Measurements from ENCODE around the gene XPNPEP1. TPM values are rescaled to one million over a fixed set of nuclear protein-coding genes. Genes with fewer than 3 reads are reported as not detected.

XPNPEP1 gene
- total RNA-seq, 1 donor from 2014 or later, result 94.6 TPM

DNA sequence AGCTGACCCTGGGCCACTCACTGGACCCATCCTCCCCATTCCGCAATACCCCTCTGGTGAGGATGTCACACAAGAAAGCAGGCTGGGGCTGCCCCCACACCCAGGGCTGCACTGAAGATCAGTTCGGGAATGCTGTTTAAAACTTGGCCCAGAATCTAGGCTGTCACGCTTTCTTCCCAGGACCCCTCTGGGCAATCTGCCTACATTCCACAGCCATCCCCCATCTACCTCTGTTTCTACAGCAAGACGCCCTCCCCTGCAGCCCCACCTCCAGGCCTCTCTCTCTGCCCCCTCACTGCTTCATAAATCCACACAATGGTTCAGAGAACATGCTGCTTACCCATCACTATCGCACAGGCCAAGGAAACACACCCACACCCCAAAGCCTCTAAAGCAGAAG, 36.1 kb downstream of the XPNPEP1 start:
- DNase-seq (ENCODE audit: low read depth), result no peak
- H3K36me3 ChIP-seq (ENCODE audit: control insufficient read depth, insufficient read depth, low read length), result peaks cover 2% of the 10 kb centered on the region
- TF ChIP-seq, protein P1, sequence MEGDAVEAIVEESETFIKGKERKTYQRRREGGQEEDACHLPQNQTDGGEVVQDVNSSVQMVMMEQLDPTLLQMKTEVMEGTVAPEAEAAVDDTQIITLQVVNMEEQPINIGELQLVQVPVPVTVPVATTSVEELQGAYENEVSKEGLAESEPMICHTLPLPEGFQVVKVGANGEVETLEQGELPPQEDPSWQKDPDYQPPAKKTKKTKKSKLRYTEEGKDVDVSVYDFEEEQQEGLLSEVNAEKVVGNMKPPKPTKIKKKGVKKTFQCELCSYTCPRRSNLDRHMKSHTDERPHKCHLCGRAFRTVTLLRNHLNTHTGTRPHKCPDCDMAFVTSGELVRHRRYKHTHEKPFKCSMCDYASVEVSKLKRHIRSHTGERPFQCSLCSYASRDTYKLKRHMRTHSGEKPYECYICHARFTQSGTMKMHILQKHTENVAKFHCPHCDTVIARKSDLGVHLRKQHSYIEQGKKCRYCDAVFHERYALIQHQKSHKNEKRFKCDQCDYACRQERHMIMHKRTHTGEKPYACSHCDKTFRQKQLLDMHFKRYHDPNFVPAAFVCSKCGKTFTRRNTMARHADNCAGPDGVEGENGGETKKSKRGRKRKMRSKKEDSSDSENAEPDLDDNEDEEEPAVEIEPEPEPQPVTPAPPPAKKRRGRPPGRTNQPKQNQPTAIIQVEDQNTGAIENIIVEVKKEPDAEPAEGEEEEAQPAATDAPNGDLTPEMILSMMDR (IDR thresholded peaks at IDR 0.05; ENCODE audit: insufficient read depth, low read length, poor library complexity, severe bottlenecking), result no peak

DNA sequence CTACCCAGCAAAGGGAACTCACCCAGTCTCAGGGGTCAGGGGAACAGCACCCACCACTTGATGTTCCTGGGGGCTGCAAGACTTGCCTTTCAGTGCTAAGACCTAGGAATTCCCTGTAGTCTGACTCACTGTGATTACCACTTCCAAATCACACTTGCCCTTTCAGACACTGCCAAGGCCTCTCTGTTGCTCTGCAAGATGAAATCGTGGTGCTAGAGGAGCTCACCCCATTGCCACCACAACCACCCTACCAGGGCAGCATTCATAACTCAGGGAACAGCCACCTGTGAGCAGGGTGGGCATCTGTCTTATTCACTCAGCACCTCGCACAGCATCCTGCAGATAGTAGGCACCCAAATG, 36.5 kb downstream of the XPNPEP1 start:
- no peaks in the 10 kb centered on the region for H3K27me3 ChIP-seq (ENCODE audit: control insufficient read depth, insufficient read depth, low read length)
- H3K36me3 ChIP-seq (ENCODE audit: control insufficient read depth, insufficient read depth, low read length), result peaks cover 4% of the 10 kb centered on the region
- no peak overlapping the region for H3K4me3 ChIP-seq (ENCODE audit: low read depth, low read length)
- no peak for DNase-seq (ENCODE audit: low read depth)
- TF ChIP-seq, protein P1 (IDR thresholded peaks at IDR 0.05; ENCODE audit: insufficient read depth, low read length, poor library complexity, severe bottlenecking), result no peak

More for the DNA sequence above, 36.1 kb downstream of the XPNPEP1 start:
- Histone ChIP-seq H3K4me3 (ENCODE audit: low read depth, low read length) (no peak overlapping the region), H3K27me3 (ENCODE audit: control insufficient read depth, insufficient read depth, low read length) (no peaks in the 10 kb centered on the region)

DNA sequence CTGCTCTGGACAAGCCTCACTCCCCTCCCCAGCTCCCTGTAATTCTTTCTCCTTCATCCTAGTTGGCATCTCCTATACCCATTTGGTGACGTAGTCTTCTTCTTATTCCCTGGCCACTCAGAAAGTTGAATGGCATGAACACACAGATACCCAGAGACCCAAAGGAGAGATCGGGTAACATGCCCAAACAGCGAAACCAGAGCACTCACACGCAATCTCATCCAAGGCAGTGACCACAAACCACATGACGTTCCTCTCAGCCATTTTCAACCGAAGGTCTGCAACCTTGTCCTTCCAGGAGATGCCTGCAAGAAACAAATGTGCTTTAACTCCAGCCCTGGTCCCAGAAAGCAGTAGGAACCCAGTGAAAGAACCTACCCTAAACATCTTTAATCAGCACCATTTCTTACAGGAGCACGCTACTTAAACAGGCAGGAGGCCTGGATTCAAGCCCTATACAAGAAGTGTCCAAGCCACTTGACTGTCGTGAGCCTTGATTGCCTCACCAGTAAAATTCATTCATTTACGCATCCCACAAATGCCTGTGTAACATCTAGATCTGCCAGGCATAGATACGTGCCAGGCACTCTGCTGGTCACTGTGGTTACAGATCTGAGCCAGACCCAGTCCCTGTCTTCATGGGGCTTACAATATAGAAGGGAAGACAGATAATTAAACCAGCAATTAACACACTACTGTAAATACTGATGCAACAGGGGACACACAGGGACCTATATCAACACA, 37.1 kb downstream of the XPNPEP1 start:
- TF ChIP-seq, protein P1 (IDR thresholded peaks at IDR 0.05; ENCODE audit: insufficient read depth, low read length, poor library complexity, severe bottlenecking), result no peak
- H3K36me3 ChIP-seq (ENCODE audit: control insufficient read depth, insufficient read depth, low read length), result peaks cover 2% of the 10 kb centered on the region
- no peak for DNase-seq (ENCODE audit: low read depth)
- no peak overlapping the region for H3K4me3 ChIP-seq (ENCODE audit: low read depth, low read length)
- H3K27me3 ChIP-seq (ENCODE audit: control insufficient read depth, insufficient read depth, low read length), result no peaks in the 10 kb centered on the region

DNA sequence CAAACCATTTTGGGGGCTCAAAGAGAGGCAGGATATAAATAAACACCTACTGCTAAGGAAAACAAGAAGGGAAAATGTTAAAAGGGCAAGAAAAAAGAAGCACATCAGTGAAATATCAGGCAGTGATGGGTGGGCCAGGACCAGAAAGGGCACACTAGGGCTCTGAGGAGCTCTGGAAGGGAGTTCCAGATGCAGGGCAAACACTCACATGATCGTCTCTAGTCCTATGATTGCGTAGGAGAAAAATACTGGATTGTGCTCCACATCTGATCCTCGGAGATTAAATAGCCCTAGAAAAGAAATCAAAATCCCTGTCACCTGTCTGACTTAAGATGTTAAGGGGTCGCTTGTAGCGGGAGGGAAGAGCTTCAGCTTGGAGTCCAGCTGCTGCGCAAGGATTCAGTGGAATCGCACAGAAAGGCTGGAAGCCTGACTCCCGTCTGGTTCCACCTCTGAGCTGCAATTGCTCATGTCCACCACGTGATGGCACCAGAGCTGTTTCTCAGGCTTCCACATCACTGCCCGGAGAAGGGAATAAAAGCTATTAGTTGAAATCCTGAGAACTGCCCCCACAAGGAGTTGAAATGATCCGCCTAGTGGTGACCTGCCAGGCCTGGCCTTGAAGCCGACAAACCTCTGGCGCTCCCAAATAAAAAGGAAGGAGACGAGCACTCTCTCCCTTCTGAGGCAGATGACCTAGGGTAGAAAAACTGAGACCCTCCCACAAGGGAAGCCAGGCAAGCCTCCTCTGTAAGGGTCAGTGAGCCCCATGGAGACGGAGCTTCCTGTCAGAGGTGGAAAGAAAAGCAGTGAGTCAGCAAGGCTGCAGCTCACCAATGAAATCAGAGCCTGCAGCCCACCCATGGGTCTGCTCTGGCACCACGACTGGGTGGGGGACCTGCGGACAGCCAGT, 39.2 kb downstream of the XPNPEP1 start:
- Histone ChIP-seq H3K36me3 (ENCODE audit: control insufficient read depth, insufficient read depth, low read length) (peaks cover 2% of the 10 kb centered on the region), H3K4me3 (ENCODE audit: low read depth, low read length) (no peak overlapping the region), H3K27me3 (ENCODE audit: control insufficient read depth, insufficient read depth, low read length) (no peaks in the 10 kb centered on the region)
- DNase-seq (ENCODE audit: low read depth), result no peak
- TF ChIP-seq, protein P1 (IDR thresholded peaks at IDR 0.05; ENCODE audit: insufficient read depth, low read length, poor library complexity, severe bottlenecking), result peak; percentile 97

DNA sequence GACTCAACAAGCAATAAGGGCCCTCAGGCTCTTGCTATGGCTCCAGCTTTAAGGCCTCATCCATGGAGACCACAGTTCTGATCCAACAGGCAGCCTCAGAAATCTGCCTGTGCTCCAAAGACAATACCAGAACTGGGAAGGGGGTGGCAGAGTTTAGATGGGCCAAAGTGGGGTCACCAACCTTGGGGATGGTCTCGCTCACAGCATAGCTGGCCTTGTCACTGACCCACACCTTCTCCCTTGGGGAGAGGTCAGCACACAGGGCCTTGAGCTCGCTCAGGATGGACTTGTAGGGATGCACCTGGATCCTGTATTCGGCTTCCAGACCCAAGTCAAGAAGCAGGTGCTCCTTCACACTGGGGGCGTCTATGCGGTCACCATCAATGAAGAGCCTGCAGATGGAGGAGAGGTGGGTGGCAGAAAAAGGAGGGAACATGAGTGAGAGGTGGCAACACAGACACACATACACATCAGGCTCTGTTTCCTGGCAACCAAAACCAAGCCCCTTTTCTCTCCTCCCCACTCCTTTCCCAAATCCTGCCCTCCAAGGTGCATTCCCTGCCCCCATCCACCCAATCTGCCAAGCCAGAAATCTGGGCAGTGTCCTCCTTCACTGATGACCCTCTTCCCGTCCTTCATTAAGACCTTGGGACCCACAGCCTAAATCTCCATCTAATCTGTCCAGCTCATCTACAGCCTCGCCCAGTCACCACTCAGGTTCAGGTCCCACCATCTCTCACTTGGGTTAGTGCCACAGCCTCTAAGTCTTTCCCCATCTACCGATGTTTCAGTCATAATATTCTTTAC, 40.9 kb downstream of the XPNPEP1 start:
- TF ChIP-seq, protein P1 (IDR thresholded peaks at IDR 0.05; ENCODE audit: insufficient read depth, low read length, poor library complexity, severe bottlenecking), result no peak
- H3K36me3 ChIP-seq (ENCODE audit: control insufficient read depth, insufficient read depth, low read length), result peaks cover 3% of the 10 kb centered on the region

More for the DNA sequence above, 40.9 kb downstream of the XPNPEP1 start:
- no peaks in the 10 kb centered on the region for H3K27me3 ChIP-seq (ENCODE audit: control insufficient read depth, insufficient read depth, low read length)
- no peak overlapping the region for H3K4me3 ChIP-seq (ENCODE audit: low read depth, low read length)
- no peak for DNase-seq (ENCODE audit: low read depth)

Measured in kidney epithelial cell (primary cell).